Progenitor cell of endocrine pancreas (in vitro differentiated cells): ENCODE results near the gene TRIM33. TPM values are rescaled to one million over a fixed set of nuclear protein-coding genes. Genes with fewer than 3 reads are reported as not detected.

ENCODE experiments used
- DNase-seq: peaks from one replicate; pipeline ENCODE4 v3.0.0; 2021; ENCODE audit warnings: low spot score; ENCODE audit not compliant: unreplicated experiment
- H3K27ac Mint-ChIP-seq: 2 replicates; pipeline ENCODE4 v1.8.0; 2021; ENCODE audit warnings: mild to moderate bottlenecking, moderate library complexity, mixed read lengths
- H3K27me3 Mint-ChIP-seq: 2 replicates; pipeline ENCODE4 v1.8.0; 2021; ENCODE audit warnings: mixed read lengths
- H3K36me3 Mint-ChIP-seq: 2 replicates; pipeline ENCODE4 v1.8.0; 2022; ENCODE audit warnings: mixed read lengths; ENCODE audit not compliant: insufficient read depth
- H3K4me1 Mint-ChIP-seq: 2 replicates; pipeline ENCODE4 v1.8.0; 2021; ENCODE audit warnings: low read depth, mixed read lengths
- H3K4me3 Mint-ChIP-seq: 2 replicates; pipeline ENCODE4 v1.8.0; 2021; ENCODE audit warnings: low read depth, mild to moderate bottlenecking, moderate library complexity, mixed read lengths
- H3K9me3 Mint-ChIP-seq: 2 replicates; pipeline ENCODE4 v1.8.0; 2021; ENCODE audit warnings: low read depth, mixed read lengths
- CTCF ChIP-seq: fragments of 200-600 bp; sonication (generic); IDR thresholded peaks from one replicate; pipeline ENCODE4 v1.5.0; 2021; ENCODE audit warnings: antibody characterized with exemption, mild to moderate bottlenecking; ENCODE audit not compliant: unreplicated experiment
- total RNA-seq: library from RNA; stranded (reverse); gene quantifications from 2 replicates; pipeline ENCODE4 v1.2.1, GENCODE V29; 2021

TRIM33 gene
- total RNA-seq, 1 donor from 2014 or later, result 66.5 TPM

DNA sequence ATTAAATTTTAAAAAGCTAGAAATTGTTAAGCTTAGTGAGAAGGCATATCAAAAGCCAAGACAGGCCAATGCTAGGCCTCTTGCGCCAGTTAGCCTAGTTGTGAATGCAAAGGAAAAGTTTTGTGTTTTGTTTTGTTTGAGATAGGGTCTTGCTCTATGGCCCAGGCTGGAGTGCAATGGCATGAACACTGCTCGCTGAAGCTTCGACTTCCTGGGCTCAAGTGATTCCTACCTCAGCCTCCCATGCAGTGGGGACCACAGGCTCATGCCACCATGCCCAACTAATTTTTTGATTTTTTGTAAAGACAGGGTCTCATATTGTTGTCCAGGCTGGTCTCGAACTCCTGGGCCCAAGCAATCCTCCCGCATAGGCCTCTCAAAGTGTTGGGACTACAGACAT, 40.3 kb downstream of the TRIM33 start:
- no peak overlapping the region for H3K4me3 Mint-ChIP-seq
- peaks cover 8% of the 10 kb centered on the region for H3K9me3 Mint-ChIP-seq
- peaks cover 19% of the 10 kb centered on the region for H3K4me1 Mint-ChIP-seq
- H3K36me3 Mint-ChIP-seq, result peaks cover 11% of the 10 kb centered on the region
- TF ChIP-seq CTCF, result no peak
- no peaks in the 10 kb centered on the region for H3K27me3 Mint-ChIP-seq
- no peak overlapping the region for H3K27ac Mint-ChIP-seq
- no peak for DNase-seq

GRCh38 chr1:114468710-114469468, 42.1 kb downstream of the TRIM33 start:
- DNase-seq, result no peak
- TF ChIP-seq CTCF, result no peak
- H3K4me3 Mint-ChIP-seq, result no peak overlapping the region
- H3K4me1 Mint-ChIP-seq, result peaks cover 20% of the 10 kb centered on the region
- peaks cover 8% of the 10 kb centered on the region for H3K36me3 Mint-ChIP-seq
- no peaks in the 10 kb centered on the region for H3K27me3 Mint-ChIP-seq
- H3K27ac Mint-ChIP-seq, result no peak overlapping the region
- peaks cover 5% of the 10 kb centered on the region for H3K9me3 Mint-ChIP-seq

GRCh38 chr1:114468047-114468446, 43.0 kb downstream of the TRIM33 start:
- no peak for DNase-seq
- H3K4me3 Mint-ChIP-seq, result no peak overlapping the region
- peak overlapping the region; percentile 26 for H3K27ac Mint-ChIP-seq
- no peaks in the 10 kb centered on the region for H3K27me3 Mint-ChIP-seq
- H3K9me3 Mint-ChIP-seq, result no peaks in the 10 kb centered on the region
- TF ChIP-seq CTCF, result no peak
- peaks cover 4% of the 10 kb centered on the region for H3K36me3 Mint-ChIP-seq
- peaks cover 20% of the 10 kb centered on the region for H3K4me1 Mint-ChIP-seq

DNA sequence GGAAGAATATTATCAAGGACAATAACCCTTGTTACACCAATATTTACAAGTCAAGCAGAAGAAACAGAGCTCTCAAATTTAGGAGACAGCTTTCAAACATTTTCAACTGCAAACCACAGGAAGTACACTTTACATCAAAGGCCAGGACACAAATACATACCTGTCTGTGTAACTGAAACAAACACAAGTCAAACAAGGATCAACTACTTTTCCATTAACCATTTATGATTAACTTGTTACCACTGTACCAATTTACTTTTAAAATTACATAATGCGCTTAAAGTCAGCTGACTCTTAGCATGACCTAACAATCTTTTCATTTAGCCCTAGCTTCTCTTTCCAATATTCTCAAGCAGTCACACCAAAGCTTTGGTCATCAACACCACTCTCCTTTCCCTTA, 43.5 kb downstream of the TRIM33 start:
- H3K27ac Mint-ChIP-seq, result peak overlapping the region; percentile 29

More for the DNA sequence above, 43.5 kb downstream of the TRIM33 start:
- TF ChIP-seq CTCF, result no peak
- no peaks in the 10 kb centered on the region for H3K27me3 Mint-ChIP-seq
- DNase-seq, result no peak
- H3K4me1 Mint-ChIP-seq, result peaks cover 20% of the 10 kb centered on the region
- H3K36me3 Mint-ChIP-seq, result peaks cover 2% of the 10 kb centered on the region
- H3K9me3 Mint-ChIP-seq, result no peaks in the 10 kb centered on the region
- H3K4me3 Mint-ChIP-seq, result no peak overlapping the region
